ENCODE measurements around the gene MACF1.

DNA sequence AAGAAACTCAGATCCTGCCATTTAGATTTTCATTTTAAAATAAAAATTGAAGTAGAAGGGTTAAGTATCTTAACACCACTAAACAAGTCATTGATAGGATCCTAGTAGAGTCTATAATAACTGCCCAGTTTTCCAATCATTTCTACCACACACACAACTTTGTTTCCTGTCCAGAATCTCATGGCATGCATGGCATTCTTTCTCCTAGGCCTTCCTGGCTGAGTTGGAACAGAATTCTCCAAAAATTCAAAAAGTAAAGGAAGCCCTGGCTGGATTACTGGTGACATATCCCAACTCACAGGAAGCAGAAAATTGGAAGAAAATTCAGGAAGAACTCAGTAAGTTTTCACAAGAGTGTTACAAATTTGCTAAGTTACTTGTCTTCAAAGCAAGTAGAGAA is 175.5 kb downstream of the MACF1 start:
- TF ChIP-seq, protein P1, sequence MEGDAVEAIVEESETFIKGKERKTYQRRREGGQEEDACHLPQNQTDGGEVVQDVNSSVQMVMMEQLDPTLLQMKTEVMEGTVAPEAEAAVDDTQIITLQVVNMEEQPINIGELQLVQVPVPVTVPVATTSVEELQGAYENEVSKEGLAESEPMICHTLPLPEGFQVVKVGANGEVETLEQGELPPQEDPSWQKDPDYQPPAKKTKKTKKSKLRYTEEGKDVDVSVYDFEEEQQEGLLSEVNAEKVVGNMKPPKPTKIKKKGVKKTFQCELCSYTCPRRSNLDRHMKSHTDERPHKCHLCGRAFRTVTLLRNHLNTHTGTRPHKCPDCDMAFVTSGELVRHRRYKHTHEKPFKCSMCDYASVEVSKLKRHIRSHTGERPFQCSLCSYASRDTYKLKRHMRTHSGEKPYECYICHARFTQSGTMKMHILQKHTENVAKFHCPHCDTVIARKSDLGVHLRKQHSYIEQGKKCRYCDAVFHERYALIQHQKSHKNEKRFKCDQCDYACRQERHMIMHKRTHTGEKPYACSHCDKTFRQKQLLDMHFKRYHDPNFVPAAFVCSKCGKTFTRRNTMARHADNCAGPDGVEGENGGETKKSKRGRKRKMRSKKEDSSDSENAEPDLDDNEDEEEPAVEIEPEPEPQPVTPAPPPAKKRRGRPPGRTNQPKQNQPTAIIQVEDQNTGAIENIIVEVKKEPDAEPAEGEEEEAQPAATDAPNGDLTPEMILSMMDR (conservative IDR thresholded peaks at IDR 0.05; ENCODE audit: low read depth, low read length) = no peak
- no peak for TF ChIP-seq EZH2 (IDR thresholded peaks at IDR 0.05; ENCODE audit: borderline replicate concordance, low read depth, low read length, poor library complexity, severe bottlenecking)

All from A673 (cell line).